ENCODE measurements around the gene ACLY. TPM values are rescaled to one million over a fixed set of nuclear protein-coding genes. Genes with fewer than 3 reads are reported as not detected.
A peak's percentile ranks its signal among the peaks of the same experiment; 100 is the strongest.

The ACLY gene
- total and polyA plus RNA-seq, 2 of the 13 experiments (the other 11 are each of a cell fraction or from before 2014, with no cell fraction given), result 111 to 218 TPM

GRCh38 chr17:41864836-41865595 is 53.7 kb downstream of the ACLY start, which contains the start of gene KLHL11 (continued):
- TF ChIP-seq MYNN (CRISPR knock-in tag; IDR thresholded peaks at IDR 0.05; ENCODE audit: low read depth), result no peak
- TF ChIP-seq NR2F6 (IDR thresholded peaks at IDR 0.05), result no peak
- no peak for TF ChIP-seq NR2F6 (CRISPR knock-in tag; IDR thresholded peaks at IDR 0.05)
- peak; percentile 85 for TF ChIP-seq RBM39 (IDR thresholded peaks at IDR 0.05; ENCODE audit: low read depth, low read length, poor library complexity, severe bottlenecking)
- peak; percentile 87 for TF ChIP-seq CCDC6 (CRISPR knock-in tag; IDR thresholded peaks at IDR 0.05)
- peak; percentile 66; the same call in 1 of the 2 replicates for TF ChIP-seq ZSCAN5A (CRISPR knock-in tag; IDR thresholded peaks at IDR 0.05; ENCODE audit: borderline replicate concordance)
- peak; percentile 84 for TF ChIP-seq MTA1 (CRISPR knock-in tag; IDR thresholded peaks at IDR 0.05; ENCODE audit: borderline replicate concordance)
- TF ChIP-seq TRIM24 (CRISPR knock-in tag; IDR thresholded peaks at IDR 0.05), result no peak
- peak; percentile 39; the same call in 1 of the 2 replicates for TF ChIP-seq ZBTB25 (CRISPR knock-in tag; IDR thresholded peaks at IDR 0.05)
- TF ChIP-seq ZNF788 (CRISPR knock-in tag; IDR thresholded peaks at IDR 0.05; ENCODE audit: borderline replicate concordance), result peak; percentile 78; the same call in 1 of the 2 replicates
- peak; percentile 93; the same call in 1 of the 2 replicates for TF ChIP-seq THAP8 (CRISPR knock-in tag; IDR thresholded peaks at IDR 0.05; ENCODE audit: borderline replicate concordance)
- TF ChIP-seq ZNF136 (CRISPR knock-in tag; IDR thresholded peaks at IDR 0.05; ENCODE audit: low read depth), result 0 out of 2 replicates have a peak, but pooled peaks have one; percentile 29
- TF ChIP-seq PAF1 (CRISPR knock-in tag; IDR thresholded peaks at IDR 0.05), result no peak
- no peak; the same call in 1 of the 2 replicates for TF ChIP-seq TOPORS (CRISPR knock-in tag; IDR thresholded peaks at IDR 0.05)
- TF ChIP-seq HNRNPUL1 (IDR thresholded peaks at IDR 0.05; ENCODE audit: low read depth, low read length), result 0 out of 2 replicates have a peak, but pooled peaks have one; percentile 29
- peak; percentile 85; the same call in 1 of the 2 replicates for TF ChIP-seq ZNF704 (CRISPR knock-in tag; IDR thresholded peaks at IDR 0.05; ENCODE audit: borderline replicate concordance)
- TF ChIP-seq ZNF430 (CRISPR knock-in tag; IDR thresholded peaks at IDR 0.05), result peak; percentile 92
- 0 out of 2 replicates have a peak, but pooled peaks have one; percentile 37 for TF ChIP-seq ZKSCAN8 (CRISPR knock-in tag; IDR thresholded peaks at IDR 0.05; ENCODE audit: borderline replicate concordance)
- TF ChIP-seq ATF1 (CRISPR knock-in tag; IDR thresholded peaks at IDR 0.05), result no peak
- TF ChIP-seq ZNF629 (CRISPR knock-in tag; conservative IDR thresholded peaks at IDR 0.05), result peak; percentile 50; the same call in 1 of the 2 replicates
- peak; percentile 84 for TF ChIP-seq MEIS1 (CRISPR knock-in tag; IDR thresholded peaks at IDR 0.05; ENCODE audit: borderline replicate concordance)
- no peak for TF ChIP-seq ZBTB21 (CRISPR knock-in tag; IDR thresholded peaks at IDR 0.05)
- TF ChIP-seq ZNF558 (CRISPR knock-in tag; IDR thresholded peaks at IDR 0.05; ENCODE audit: borderline replicate concordance), result peak; percentile 86; the same call in 1 of the 2 replicates

Data from HepG2 (cell line).